ENCODE results near the gene EFNB3.

GRCh38 chr17:7715936-7716886 lies 11.2 kb downstream of the EFNB3 start:
- TF ChIP-seq, protein P1, sequence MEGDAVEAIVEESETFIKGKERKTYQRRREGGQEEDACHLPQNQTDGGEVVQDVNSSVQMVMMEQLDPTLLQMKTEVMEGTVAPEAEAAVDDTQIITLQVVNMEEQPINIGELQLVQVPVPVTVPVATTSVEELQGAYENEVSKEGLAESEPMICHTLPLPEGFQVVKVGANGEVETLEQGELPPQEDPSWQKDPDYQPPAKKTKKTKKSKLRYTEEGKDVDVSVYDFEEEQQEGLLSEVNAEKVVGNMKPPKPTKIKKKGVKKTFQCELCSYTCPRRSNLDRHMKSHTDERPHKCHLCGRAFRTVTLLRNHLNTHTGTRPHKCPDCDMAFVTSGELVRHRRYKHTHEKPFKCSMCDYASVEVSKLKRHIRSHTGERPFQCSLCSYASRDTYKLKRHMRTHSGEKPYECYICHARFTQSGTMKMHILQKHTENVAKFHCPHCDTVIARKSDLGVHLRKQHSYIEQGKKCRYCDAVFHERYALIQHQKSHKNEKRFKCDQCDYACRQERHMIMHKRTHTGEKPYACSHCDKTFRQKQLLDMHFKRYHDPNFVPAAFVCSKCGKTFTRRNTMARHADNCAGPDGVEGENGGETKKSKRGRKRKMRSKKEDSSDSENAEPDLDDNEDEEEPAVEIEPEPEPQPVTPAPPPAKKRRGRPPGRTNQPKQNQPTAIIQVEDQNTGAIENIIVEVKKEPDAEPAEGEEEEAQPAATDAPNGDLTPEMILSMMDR (IDR thresholded peaks at IDR 0.05): no peak
- no peak for TF ChIP-seq EP300 (IDR thresholded peaks at IDR 0.05)

Measured in sigmoid colon (tissue), 4 donors.